ENCODE data around the gene TTLL8.

TTLL8 gene

DNA sequence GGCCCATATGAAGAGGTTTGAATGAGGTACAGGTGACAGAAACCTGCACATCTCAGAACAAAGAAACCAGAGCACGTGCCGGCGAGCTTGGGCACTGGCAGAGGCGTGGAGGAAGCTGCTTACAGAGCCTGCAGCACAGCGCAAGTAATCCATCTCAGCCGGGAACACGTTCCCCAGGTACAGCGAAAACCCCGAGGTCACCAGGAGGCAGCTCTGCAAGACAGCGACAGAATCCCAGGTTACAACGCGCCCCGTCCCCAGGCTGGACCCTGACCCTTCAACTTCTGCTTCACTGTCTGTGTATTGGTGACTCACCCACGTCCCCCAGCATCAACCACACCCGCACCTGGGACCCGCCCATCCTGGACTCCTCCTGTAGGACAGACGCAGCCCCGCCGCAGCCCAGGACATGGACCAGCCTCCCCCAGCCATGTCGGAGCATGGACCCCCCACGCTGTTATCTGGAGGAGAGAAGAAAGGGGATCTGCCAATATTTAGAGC lies 24.9 kb upstream of the TTLL8 start:
- DNase-seq (ENCODE audit: low read depth): no peak

DNA sequence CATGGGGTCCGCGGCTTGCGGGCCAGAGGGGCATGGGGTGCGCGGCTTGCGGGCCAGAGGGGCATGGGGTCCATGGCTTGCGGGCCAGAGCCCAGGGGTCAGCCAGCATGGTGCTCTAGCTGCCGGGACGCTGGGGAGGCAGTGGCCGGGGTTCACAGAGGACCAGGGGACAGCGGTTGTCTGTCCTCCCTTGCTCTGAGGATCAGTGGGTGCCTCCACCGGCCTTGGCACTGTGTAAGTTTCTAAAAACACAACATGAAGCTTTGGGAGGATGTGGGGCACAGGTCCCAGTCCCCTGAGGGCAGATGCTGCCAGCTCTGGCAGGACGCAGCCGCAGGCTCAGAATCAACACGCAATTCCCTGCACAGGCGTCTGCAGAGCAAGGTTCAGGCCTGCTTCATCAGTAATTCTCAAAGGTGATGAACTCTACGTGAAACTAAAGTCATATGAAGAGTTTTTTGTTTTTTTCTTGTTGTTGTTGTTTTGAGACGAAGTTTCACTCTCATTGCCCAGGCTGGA lies 24.2 kb upstream of the TTLL8 start:
- DNase-seq (ENCODE audit: low read depth): no peak

DNA sequence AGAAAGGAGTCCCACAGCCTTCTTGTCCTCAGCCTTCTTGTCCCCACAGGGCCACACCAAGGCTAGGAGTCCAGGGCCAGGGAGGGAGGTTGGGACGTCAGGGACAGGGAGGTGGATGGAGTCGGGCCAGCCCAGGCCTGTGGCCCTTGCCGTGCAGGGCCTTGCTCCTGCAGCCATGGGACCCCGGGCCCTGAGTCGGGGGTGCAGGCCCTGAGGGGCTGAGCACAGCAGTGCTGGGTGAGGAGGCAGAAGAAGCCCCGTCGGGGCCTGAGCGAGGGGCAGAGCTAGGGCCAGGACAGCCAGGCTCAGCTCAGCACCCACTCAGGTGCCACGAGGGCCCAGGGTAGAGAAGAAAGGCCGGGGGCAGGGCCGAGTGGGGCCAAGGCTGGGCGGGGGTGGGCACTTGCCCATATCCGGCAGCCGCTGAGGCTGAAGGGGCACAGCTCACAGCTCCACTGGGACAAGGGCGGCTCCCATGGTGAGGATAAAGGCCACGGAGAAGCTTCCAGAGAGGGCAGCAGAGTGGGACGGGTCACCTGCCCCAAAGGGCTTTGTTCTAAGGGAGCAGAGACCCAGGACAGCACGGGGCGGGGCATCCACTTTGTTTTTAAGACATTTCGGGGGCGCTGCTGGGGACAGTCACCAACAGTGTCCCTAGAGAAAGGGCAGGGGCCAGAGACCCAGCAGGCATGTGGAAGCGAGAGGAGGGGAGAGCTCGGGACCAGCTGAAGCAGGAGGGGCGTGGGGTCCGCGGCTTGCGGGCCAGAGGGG lies 23.5 kb upstream of the TTLL8 start:
- DNase-seq (ENCODE audit: low read depth): no peak

DNA sequence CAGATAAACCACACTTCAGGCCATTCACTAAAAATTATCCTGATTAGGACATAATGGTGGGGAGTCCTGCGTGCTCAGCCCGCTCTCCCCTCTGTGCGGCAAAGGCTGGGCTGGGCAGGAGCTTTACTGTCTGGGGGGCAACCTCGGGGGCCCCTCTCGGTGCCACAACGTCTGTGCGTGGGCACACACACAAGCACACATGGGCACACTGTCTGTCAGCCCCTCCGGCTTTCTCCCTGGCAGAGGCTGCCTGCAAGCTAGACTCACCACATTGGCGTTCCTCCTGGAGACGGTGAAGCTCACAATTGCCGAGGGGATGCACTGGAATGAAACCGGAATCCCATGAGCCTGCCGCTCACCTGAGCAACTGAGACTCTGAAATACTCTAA lies 22.0 kb upstream of the TTLL8 start:
- DNase-seq (ENCODE audit: low read depth): no peak

DNA sequence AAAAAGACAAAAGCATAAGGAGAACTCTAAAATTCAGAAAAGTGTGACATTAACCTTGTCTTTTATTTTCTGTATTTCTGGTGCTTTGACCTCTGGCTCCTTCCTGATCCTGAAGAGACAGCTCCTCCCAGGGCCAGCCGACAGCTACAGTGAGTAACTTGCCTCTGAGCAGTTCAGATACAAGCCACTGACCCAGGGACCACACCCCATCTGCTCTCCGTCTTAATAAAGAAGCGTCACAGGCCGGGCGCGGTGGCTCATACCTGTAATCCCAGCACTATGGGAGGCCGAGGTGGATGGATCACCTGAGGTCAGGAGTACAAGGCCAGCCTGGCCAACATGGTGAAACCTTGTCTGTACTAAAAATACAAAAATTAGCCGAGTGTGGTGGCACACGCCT lies 20.7 kb upstream of the TTLL8 start:
- DNase-seq (ENCODE audit: low read depth): no peak

DNA sequence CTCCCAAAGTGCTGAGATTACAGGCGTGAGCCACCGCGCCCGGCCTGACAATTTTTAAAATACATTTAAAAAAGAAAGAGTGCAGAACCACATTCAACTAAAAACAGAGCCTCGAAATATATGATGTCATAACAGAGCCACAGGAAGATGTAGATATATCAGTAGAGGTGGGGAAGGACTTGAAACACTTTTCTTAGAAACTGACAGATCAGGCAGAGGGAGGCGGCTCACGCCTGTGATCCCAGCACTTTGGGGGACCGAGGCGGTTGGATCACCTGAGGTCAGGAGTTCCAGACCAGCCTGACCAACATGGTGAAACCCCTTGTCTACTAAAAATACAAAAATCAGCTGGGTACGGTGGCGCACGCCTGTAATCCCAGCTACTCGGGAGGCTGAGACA lies 20.1 kb upstream of the TTLL8 start:
- DNase-seq (ENCODE audit: low read depth): no peak

DNA sequence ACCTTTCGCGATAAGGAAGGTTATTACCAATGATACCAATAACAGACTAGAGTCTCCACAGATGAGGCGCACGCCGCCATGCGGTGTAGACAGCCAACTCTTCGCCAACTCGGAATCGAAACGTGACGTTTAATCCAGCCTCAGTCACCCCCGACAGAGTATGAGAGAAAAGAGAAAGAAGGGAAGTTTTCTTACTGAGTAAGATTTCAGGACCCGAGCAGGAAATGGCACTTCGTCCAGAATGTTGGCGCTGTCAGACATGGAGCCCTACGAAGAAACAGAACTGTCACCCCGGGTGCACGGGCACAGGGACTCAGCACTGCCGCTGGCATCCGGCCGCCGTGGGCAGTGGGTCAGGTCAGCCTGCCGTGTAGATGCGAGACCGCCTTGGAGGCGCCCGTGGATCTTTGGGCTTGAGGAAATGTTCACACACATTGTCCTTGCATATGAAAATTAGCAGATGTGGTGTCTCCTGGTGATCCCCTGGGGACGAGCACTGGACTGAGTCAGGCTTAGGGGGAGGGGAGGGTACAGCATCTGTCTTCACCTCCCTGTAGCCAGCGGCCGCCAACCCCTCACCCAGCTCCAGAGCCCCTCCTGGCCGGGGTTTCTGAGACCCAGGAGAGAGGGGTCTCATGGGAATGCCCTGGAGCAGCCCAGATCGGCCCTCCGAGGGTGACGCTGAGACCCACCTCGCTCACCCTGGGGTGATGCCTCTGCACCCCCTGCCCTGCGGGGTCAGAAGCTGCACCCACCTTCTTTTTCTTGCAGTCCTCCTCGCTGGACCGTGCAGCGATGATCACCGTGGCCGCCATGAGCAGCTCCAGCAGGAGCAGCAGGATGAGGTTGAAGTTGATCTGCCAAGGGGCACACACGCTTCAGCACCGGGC lies 18.8 kb upstream of the TTLL8 start:
- DNase-seq (ENCODE audit: low read depth): no peak

DNA sequence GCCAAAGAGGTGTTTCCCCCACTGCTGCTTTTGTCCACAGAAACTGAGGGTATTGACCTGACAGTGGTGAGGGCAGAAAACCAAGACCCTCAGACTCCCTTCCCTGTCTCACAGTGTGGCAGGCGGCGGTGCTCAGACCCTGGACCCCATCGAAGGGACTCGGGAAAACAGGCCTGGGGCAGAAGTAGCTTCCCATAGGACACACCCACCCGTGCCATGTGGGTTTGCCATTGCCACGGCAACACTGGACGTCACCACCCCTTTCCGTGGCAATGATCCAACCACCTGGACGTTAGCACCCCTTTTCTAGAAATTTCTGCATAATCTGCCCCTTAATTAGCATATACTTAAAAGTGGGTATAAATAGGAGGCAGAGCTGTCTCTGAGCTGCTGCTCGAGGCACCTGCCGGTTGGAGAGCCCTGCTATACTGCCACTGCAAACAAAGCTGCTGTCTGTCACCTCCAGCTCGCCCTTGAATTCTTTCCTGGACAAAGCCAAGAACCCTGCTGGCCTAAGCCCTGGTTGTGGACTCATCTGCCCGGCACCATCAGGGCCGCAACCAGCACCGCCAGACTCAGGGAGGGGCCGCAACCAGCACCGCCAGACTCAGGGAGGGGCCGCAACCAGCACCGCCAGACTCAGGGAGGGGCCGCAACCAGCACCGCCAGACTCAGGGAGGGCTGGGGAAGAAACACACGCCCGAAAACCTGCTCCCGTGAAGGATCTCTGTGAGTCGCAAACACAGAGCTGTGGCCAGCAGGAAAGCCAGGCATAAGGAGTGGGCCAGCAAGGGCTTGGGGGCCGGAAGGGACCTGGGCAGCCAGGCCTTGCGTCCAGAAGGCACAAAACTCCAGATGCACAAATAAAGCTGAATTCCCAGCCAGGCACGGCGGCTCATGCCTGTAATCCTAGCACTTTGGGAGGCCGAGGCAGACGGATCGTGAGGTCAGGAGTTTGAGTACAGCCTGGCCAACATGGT lies 16.7 kb upstream of the TTLL8 start:
- no peak for DNase-seq (ENCODE audit: low read depth)

DNA sequence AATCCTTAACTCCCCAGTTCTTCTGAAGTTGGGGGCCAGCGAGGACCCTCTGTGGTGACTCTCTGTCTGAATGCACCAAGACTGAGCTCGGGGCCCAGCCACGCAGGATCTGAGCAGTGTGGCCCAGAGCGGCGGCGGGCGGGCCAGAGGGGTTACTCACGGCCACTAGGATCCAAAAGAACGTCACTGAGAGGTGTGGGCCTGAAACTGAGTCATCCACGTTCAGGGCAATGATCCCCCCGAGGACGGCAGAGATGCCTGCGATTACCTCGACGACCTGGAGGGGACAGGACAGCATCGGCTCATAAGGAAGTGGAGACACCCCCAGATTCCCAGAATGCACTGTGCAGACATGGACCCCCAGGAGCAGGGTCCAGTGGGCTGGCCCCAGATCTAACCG lies 16.0 kb upstream of the TTLL8 start:
- no peak for DNase-seq (ENCODE audit: low read depth)

DNA sequence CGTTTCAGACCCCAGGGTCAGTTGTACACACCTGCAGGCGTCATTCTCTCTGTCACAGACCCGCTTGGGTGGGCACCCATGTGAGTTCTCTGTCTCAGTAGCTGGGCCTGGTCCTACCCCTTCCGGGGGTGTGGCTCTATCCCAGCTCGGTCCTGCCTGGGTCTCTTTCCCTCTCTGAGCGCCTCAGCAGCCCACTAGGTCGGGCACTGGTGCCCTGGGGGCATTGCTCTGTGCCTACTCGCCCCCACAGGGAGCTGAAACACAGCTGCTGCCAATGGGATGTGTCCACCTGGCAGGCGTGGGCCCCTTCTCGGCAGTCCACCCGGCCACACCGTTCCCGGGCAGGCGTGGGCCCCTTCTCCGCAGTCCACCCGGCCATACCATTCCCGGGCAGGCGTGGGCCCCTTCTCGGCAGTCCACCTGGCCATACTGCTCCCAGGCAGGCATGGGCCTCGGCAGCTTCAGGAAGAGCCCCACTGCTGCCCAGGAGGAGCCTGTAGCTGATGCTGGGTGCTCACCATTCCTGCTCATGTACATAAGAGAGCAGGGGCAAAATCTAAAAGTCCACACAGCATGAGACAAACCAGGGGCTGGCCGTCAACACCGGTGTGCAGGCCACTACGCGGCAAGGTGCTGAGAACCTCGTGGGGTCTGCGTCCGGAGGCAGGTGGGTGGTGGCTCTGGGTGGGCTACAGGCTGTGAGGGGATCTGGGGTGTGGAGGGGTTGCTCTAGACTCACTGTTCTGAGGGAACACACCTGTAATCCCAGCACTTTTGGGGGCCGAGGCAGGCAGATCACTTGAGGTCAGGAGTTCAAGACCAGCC lies 14.8 kb upstream of the TTLL8 start:
- DNase-seq (ENCODE audit: low read depth): no peak

DNA sequence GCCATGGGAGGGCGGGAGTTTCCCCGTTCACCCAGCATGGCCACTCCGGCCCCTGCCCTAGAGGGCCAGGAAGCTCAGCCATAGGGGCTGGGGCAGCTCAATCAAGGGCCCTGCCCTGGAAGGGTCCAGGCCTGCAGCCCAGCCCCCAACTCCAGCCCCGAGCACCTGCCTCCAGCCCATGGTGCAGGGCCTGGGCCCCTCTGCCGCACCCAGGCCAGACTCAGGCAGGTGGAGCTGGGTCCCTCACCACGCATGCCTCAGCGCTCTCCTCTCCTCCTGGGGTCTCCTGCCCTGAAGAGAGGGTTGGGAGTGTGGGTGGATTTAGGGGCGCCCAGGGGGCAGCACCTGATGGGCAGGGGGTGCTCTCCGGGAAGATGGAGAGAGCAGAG lies 14.1 kb upstream of the TTLL8 start:
- no peak for DNase-seq (ENCODE audit: low read depth)

DNA sequence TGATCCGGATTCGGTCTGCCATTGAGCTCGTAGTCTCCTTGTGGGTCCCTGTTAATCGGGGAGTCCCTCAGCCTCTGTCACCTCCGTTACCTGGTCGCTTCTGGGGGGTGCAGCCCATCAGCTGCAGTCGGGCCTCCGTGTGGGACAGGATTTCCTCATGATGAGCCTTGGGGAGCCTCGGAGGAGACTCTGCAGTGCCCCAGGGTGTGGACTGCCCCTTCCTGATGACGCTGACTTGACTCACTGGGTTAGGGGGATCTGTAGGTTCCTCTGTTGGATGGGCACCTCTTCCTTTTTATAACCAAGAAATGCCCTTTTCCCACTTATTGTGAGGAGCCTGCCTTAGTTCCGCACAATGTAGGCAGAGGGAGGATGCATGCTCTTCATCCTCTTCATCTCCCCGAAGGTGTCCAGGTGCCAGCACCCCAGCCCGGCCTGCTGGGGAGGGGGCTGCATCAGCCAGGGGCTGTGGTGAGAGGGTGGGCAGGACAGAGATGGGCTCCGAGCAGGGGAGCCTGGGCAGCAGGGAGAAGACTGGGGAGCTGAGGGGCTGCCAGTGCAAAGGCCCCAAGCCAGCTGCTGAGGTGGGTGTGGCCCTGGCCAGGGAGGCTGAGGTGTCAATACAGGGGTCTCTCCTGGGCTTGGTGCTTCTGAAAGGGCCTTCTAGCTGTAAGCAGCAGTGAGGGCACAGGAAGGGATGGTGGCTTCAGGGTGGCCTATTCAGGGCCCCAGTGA lies 13.5 kb upstream of the TTLL8 start:
- no peak for DNase-seq (ENCODE audit: low read depth)

DNA sequence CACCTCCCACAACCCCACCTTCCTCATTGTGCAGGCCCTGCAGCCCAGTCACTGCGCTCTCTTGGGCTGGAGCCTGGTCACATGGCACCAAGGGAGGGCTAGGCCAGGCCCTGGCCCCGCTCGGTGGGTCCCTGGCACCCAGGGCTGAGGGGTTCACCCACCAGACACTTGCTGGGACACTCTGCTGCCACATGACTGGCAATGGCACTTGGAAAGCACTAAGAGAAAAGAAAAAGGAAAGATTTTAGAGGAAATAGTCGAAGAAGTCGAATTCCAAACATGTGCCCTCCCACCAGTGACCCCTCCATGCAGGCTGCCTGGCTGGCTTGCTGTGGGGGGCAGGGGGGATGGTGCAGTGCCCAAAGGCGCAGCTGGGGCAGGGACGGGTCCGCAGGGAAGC lies 12.3 kb upstream of the TTLL8 start:
- no peak for DNase-seq (ENCODE audit: low read depth)

DNA sequence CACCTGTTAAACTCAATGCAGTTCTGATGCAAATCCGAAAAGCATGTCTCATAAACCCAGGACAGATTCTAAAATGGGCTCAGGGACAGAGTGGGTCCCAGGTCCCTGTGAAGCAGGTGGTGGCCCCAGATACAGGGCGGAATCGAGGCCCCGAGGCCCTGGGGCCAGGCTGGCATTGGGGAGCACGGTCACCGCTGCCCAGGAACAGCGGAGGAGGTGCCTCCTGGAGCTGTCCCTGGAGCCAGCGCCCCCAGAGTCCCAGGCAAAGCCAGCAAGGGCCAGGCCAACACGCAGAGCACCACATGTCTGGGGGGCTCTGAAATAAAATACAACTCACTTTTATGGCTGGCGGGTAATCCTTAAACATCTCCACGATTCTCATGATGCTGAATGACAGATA lies 10.0 kb upstream of the TTLL8 start:
- DNase-seq (ENCODE audit: low read depth): no peak

DNA sequence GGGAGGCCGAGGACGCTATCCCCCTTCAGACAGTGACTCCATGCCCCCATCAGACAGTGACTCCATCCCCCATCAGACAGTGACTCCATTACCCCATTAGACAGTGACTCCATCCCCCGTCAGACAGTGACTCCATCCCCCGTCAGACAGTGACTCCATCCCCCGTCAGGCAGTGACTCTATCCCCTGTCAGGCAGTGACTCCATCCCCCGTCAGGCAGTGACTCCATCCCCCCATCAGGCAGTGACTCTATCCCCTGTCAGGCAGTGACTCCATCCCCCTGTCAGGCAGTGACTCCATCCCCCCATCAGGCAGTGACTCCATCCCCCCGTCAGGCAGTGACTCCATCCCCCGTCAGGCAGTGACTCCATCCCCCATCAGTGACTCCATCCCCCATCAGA lies 9.1 kb upstream of the TTLL8 start:
- DNase-seq (ENCODE audit: low read depth): no peak

DNA sequence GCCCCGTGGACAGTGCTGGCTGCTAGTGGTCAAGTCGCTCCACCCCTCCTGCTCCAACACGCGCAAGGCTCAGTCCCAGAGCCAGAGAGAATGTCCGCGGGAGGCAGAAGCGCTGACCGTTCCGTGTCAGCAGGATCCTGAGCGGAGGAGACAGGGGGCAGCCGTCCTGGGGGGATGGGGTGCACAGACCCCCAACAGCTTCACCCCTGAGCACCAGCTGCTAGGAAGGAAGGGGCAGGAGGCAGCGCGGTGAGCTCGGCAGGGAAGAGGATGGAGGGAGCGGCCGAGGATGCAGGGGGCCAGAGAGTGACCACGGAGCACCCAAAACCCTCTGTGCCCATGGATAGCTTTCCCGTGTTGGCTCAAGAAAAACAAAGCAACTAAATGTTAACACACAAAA lies 6.4 kb upstream of the TTLL8 start:
- DNase-seq (ENCODE audit: low read depth): no peak

DNA sequence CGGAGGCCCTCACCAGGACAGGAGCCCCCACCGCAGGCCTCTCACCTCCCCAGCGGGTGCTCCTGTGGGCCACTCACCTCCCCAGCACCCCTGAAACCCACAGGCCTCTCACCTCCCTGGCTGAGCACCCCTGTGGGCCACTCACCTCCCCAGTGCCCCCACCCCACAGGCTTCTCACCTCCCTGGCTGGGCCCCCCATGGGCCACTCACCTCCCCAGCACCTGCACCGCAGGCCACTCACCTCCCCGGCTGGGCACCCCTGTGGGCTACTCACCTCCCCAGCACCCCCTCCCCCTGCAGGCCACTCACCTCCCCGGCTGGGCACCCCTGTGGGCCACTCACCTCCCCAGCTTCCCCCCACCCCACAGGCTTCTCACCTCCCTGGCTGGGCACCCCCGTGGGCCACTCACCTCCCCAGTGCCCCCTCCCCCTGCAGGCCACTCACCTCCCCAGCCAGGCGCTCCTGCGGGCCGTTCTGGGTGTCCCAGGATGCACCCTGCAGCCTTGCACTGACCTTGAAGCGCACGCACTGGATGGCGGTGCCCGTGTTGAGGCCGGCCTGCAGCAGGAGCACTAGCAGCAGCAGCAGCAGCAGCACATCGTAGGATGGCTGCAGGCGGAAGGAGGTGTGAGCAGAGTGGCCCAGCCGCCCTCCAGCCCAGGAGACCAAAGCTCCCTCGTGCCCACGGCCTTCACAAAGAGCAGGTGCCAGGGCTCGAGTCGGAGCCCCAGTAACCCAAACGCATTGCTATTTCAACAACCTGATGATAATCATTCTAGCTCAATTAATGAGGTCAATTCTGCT lies 5.7 kb upstream of the TTLL8 start:
- DNase-seq (ENCODE audit: low read depth): no peak

DNA sequence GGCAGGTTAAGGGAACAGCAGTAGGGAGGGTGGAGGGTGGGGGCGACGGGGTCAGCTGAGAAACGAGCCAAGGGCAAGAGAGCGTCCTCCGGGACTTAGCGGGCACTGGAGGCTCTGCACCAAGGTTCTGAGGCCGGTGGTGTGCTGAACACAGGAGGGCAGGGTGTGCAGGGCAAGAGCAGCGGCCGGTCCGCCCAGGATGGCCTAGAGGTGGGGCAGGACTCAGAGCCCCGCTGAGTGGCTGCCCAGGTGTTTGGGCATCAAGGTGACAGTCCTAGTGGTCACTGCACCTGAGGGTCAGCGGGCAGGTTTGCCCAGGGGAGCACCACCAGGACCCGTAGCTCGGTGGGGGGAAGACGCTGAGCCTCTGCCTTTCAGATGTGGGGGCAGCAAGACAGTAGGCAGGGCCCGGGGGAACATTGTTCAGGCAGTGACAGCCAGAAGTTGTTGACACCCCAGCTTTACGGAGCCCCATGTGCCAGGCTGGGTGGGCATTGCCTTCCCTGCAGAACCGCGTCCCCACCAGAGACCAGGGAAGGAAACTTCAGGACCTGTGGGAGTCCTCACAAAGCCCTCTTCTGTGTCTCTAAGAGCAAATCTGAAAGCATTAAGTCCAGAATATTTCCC lies 4.5 kb upstream of the TTLL8 start:
- no peak for DNase-seq (ENCODE audit: low read depth)

DNA sequence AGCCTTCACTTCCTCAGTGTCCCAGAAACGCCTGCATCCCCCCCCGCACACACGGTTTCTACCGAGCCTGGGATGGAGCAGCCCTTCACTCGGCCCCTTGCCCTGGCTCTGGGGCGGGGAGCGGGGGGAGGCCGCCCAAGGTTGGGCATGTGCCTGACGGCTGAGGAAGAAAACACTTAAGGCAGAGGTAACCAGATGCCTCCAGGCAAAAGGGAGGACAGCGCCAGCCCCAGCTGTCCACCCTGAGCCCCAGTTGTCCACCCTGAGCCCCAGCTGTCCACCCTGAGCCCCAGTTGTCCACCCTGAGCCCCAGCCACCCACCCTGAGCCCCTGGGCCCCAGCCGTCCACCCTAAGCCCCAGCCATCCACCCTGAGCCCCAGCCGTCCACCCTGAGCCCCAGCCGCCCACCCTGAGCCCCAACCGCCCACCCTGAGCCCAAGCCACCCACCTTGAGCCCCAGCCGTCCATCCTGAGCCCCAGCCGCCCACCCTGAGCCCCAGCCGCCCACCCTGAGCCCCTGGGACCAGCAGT lies 3.8 kb upstream of the TTLL8 start:
- DNase-seq (ENCODE audit: low read depth): no peak
